AG10803 (cell line): ENCODE results near the gene SGCE.

Experiments
- DNase-seq: peaks from one replicate; pipeline ENCODE4 v3.0.0; 2010; ENCODE audit warnings: low read depth
- H3K4me3 ChIP-seq: 2 replicates; pipeline ENCODE4 v1.5.1; 2011; ENCODE audit warnings: mild to moderate bottlenecking, low read length, control low read depth
- CTCF ChIP-seq: conservative IDR thresholded peaks from 2 replicates; pipeline ENCODE4 v1.5.1; 2011; ENCODE audit warnings: mild to moderate bottlenecking, low read length, control low read depth, inconsistent platforms

SGCE gene

DNA sequence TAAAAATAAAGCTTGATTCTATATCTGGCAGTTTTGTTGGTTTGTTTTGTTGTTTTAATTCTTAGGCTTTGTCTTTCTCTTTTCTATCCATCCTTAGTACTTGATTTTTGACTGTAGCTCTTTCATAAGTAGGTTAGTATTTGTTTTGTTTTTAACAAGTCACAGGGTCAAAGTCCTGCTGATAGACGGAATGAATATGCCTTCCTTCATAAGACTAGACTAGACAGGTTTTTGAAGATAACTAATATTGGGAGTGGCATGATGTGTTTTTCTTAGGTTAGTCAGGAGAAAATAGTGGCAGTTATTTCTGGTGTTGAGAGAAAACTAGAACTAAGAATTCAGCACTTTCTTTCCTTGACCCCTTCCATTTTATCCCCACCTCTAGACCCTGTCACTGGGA lies 96.0 kb downstream of the SGCE start:
- no peak overlapping the region for H3K4me3 ChIP-seq
- TF ChIP-seq CTCF = no peak
- no peak for DNase-seq

DNA sequence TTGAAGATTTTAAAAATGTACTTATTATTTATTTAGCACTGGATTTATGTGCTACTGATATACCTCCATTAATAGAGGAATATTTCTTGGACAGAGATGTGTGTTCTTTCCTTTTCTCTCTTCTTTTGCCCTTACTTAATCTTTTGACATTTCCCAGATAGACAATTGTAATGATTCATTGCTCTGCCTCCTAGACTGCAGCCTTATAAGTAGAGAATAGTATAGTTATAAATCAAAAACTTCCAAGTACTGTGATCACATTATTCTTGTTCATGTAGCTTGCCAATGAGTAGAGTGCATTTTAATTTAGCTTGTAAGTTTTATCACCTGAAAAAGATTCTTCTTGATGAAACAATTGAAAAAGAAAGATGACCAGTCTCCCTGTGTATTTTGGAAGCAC lies 98.7 kb downstream of the SGCE start:
- H3K4me3 ChIP-seq = no peak overlapping the region
- TF ChIP-seq CTCF = no peak
- DNase-seq = no peak

- no peak for DNase-seq
- no peak for TF ChIP-seq CTCF
Observed at GRCh38 chr7:94556028-94556427, 99.9 kb downstream of the SGCE start.

DNA sequence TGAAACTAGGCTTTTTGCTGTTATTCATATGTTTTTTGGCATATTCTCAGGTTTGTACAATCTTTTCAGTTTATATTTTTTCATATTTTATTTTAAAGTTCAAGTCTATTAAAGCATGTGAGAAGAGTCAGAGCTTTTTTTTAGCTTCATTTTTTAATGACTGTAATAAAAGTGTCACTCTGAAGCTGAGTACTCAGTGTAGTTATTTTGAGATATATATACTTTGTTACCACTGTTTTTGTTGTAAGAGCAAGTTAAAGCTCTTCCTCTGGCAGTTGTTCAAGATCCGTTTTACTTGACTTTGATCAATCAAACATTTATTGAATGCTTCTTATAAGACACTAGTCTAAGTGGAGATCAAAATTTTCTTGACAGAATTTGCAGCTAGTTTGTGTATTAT lies 108.8 kb downstream of the SGCE start:
- no peak overlapping the region for H3K4me3 ChIP-seq
- no peak for TF ChIP-seq CTCF
- DNase-seq = no peak

More at GRCh38 chr7:94556028-94556427, 99.9 kb downstream of the SGCE start:
- no peak overlapping the region for H3K4me3 ChIP-seq

DNA sequence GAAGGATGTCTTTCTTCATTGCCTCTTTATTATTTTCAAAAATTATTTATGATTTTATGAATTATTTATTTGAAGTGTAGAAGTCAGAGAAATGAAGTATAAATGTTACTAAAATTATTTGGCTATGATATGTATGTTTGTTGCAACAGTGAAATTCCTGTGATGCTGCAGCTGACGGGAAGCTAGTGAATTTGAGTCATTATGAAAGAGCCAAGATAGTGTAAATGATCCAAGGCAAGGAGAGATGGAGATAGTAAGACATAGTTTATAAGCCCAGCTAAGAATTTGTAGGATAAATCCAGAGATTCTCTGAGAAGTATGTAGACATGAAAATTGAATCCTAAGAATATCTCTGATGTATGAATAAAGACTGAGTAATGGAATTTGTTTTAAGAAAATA lies 115.5 kb downstream of the SGCE start:
- no peak for TF ChIP-seq CTCF
- peak; percentile 25 for DNase-seq
- H3K4me3 ChIP-seq = no peak overlapping the region
